Measurements from ENCODE around the gene TXNRD3.

Gene TXNRD3

GRCh38 chr3:126666658-126667528 is 12.0 kb upstream of the TXNRD3 start:
- Histone ChIP-seq H3K9ac (ENCODE audit: low read length) (no peak overlapping the region), H3K27ac (ENCODE audit: low read length) (no peak overlapping the region), H3K79me2 (ENCODE audit: low read length) (no peaks in the 10 kb centered on the region), H3K4me3 (ENCODE audit: low read length) (no peak overlapping the region), H3K9me3 (ENCODE audit: insufficient read depth, low read length) (no peaks in the 10 kb centered on the region), H3K4me2 (ENCODE audit: low read length) (no peak overlapping the region), H3K4me1 (ENCODE audit: low read length) (peaks cover 17% of the 10 kb centered on the region), H4K20me1 (ENCODE audit: insufficient read depth, low read length) (no peaks in the 10 kb centered on the region), H3K36me3 (replicated peaks; ENCODE audit: low read depth, low read length) (no peaks in the 10 kb centered on the region), H3K27me3 (ENCODE audit: low read depth, low read length) (peaks cover 5% of the 10 kb centered on the region), H2AFZ (ENCODE audit: low read depth, low read length) (no peak overlapping the region)
- no peak for TF ChIP-seq CTCF (IDR thresholded peaks at IDR 0.05; ENCODE audit: low read depth, low read length)
- no peak for TF ChIP-seq EZH2phosphoT487 (IDR thresholded peaks at IDR 0.05; ENCODE audit: low read depth)

GRCh38 chr3:126665959-126666657 is 11.2 kb upstream of the TXNRD3 start:
- no peaks in the 10 kb centered on the region for H3K36me3 ChIP-seq (replicated peaks; ENCODE audit: low read depth, low read length)
- H3K79me2 ChIP-seq (ENCODE audit: low read length) = no peaks in the 10 kb centered on the region
- no peak overlapping the region for H3K4me3 ChIP-seq (ENCODE audit: low read length)
- H3K9me3 ChIP-seq (ENCODE audit: insufficient read depth, low read length) = no peaks in the 10 kb centered on the region
- peaks cover 9% of the 10 kb centered on the region for H3K4me1 ChIP-seq (ENCODE audit: low read length)
- H4K20me1 ChIP-seq (ENCODE audit: insufficient read depth, low read length) = no peaks in the 10 kb centered on the region
- no peak for TF ChIP-seq CTCF (IDR thresholded peaks at IDR 0.05; ENCODE audit: low read depth, low read length)
- TF ChIP-seq EZH2phosphoT487 (IDR thresholded peaks at IDR 0.05; ENCODE audit: low read depth) = no peak
- H3K9ac ChIP-seq (ENCODE audit: low read length) = no peak overlapping the region
- peaks cover 12% of the 10 kb centered on the region for H3K27me3 ChIP-seq (ENCODE audit: low read depth, low read length)
- no peak overlapping the region for H2AFZ ChIP-seq (ENCODE audit: low read depth, low read length)
- no peak overlapping the region for H3K27ac ChIP-seq (ENCODE audit: low read length)
- no peak overlapping the region for H3K4me2 ChIP-seq (ENCODE audit: low read length)

- peaks cover 19% of the 10 kb centered on the region for H3K27me3 ChIP-seq (ENCODE audit: low read depth, low read length)
- H3K4me3 ChIP-seq (ENCODE audit: low read length) = no peak overlapping the region
- peaks cover 1% of the 10 kb centered on the region for H3K4me1 ChIP-seq (ENCODE audit: low read length)
- H4K20me1 ChIP-seq (ENCODE audit: insufficient read depth, low read length) = no peaks in the 10 kb centered on the region
- TF ChIP-seq CTCF (IDR thresholded peaks at IDR 0.05; ENCODE audit: low read depth, low read length) (no peak), EZH2phosphoT487 (IDR thresholded peaks at IDR 0.05; ENCODE audit: low read depth) (no peak)
- H2AFZ ChIP-seq (ENCODE audit: low read depth, low read length) = no peak overlapping the region
- H3K9me3 ChIP-seq (ENCODE audit: insufficient read depth, low read length) = no peaks in the 10 kb centered on the region
- no peaks in the 10 kb centered on the region for H3K36me3 ChIP-seq (replicated peaks; ENCODE audit: low read depth, low read length)
- no peak overlapping the region for H3K9ac ChIP-seq (ENCODE audit: low read length)
- H3K27ac ChIP-seq (ENCODE audit: low read length) = no peak overlapping the region
- no peaks in the 10 kb centered on the region for H3K79me2 ChIP-seq (ENCODE audit: low read length)
- H3K4me2 ChIP-seq (ENCODE audit: low read length) = no peak overlapping the region
Observed at GRCh38 chr3:126665221-126665936, 10.5 kb upstream of the TXNRD3 start.
